Stimulated activated CD4-positive, alpha-beta T cell treated with anti-CD3 and anti-CD28 coated beads, Interleukin-12 subunit alpha, Interleukin-12 subunit beta, amount 100 ng/mL, for 4 hours (primary cell): ENCODE data around the gene ASB18.
"Not testable (repeated sequence)": the region's sequence is repeated elsewhere in the genome, so short reads cannot be mapped to it uniquely, and the experiment has no call there.

Experiments
- DNase-seq: peaks from one replicate; pipeline ENCODE4 v3.0.0-alpha.2; 2020

ASB18 gene

GRCh38 chr2:236264256-236264655 lies at the start of gene ASB18:
Gene ASB18 (minus strand): TSS chr2:236264406. CDS start chr2:236264345, 61 bp downstream.
- DNase-seq, result no peak

- no peak for DNase-seq
Measured at GRCh38 chr2:236311286-236311685, 47.1 kb upstream of the ASB18 start.

GRCh38 chr2:236309669-236310029 lies 45.4 kb upstream of the ASB18 start:
- DNase-seq, result no peak

- no peak for DNase-seq
Measured at GRCh38 chr2:236308855-236309668, 44.9 kb upstream of the ASB18 start.

- DNase-seq, result no peak
Measured at GRCh38 chr2:236307641-236308040, 43.4 kb upstream of the ASB18 start.

GRCh38 chr2:236306825-236307540 lies 42.8 kb upstream of the ASB18 start:
- no peak for DNase-seq

GRCh38 chr2:236305964-236306605 lies 41.9 kb upstream of the ASB18 start:
- no peak for DNase-seq

- DNase-seq, result no peak
Measured at GRCh38 chr2:236305531-236305930, 41.3 kb upstream of the ASB18 start.

- DNase-seq, result no peak
Measured at GRCh38 chr2:236303935-236304334, 39.7 kb upstream of the ASB18 start.

GRCh38 chr2:236302555-236302954 lies 38.3 kb upstream of the ASB18 start:
- DNase-seq, result no peak

GRCh38 chr2:236298924-236299475 lies 34.8 kb upstream of the ASB18 start:
- DNase-seq, result no peak

GRCh38 chr2:236295481-236295880 lies 31.3 kb upstream of the ASB18 start:
- DNase-seq, result no peak

GRCh38 chr2:236294647-236295046 lies 30.4 kb upstream of the ASB18 start:
- DNase-seq, result no peak

- DNase-seq, result no peak
Measured at GRCh38 chr2:236293241-236293810, 29.1 kb upstream of the ASB18 start.

- no peak for DNase-seq
Measured at GRCh38 chr2:236291911-236292310, 27.7 kb upstream of the ASB18 start.

- DNase-seq, result no peak
Measured at GRCh38 chr2:236291476-236291875, 27.3 kb upstream of the ASB18 start.

GRCh38 chr2:236290742-236291425 lies 26.7 kb upstream of the ASB18 start:
- DNase-seq, result no peak

GRCh38 chr2:236289766-236290462 lies 25.7 kb upstream of the ASB18 start:
- DNase-seq, result no peak

- DNase-seq, result not testable (repeated sequence)
Measured at GRCh38 chr2:236288373-236288772, 24.2 kb upstream of the ASB18 start.

GRCh38 chr2:236287656-236288055 lies 23.4 kb upstream of the ASB18 start:
- DNase-seq, result no peak

- no peak for DNase-seq
Measured at GRCh38 chr2:236286873-236287545, 22.8 kb upstream of the ASB18 start.
